Esophagus squamous epithelium (tissue), 4 donors: ENCODE measurements around the gene RPS6KA4.
"Not testable (repeated sequence)": the region's sequence is repeated elsewhere in the genome, so short reads cannot be mapped to it uniquely, and the experiment has no call there.

ENCODE experiments used
- CTCF ChIP-seq, 6 experiments: fragments of 450-650 bp in 4 of 6; fragments of 200-600 bp in 2 of 6; sonication (generic) in 2 of 6; IDR thresholded peaks; one replicate each; pipeline ENCODE4 v1.5.1; 2016 to 2019; ENCODE audit warnings: antibody characterized with exemption in 6 of 6, mild to moderate bottlenecking in 4 of 6, moderate library complexity in 4 of 6
- POLR2A ChIP-seq, 4 donors: fragments of 450-650 bp; IDR thresholded peaks; one replicate each; pipeline ENCODE4 v1.6.1; 2017; ENCODE audit warnings: antibody characterized with exemption in 4 of 4, mild to moderate bottlenecking in 4 of 4, moderate library complexity in 3 of 4

- not testable (repeated sequence) for TF ChIP-seq POLR2A, CTCF (IDR thresholded peaks at IDR 0.05)
Observed at GRCh38 chr11:64315667-64316526, 43.1 kb upstream of the RPS6KA4 start.
